ENCODE measurements around the gene CALM3.

Gene CALM3

DNA sequence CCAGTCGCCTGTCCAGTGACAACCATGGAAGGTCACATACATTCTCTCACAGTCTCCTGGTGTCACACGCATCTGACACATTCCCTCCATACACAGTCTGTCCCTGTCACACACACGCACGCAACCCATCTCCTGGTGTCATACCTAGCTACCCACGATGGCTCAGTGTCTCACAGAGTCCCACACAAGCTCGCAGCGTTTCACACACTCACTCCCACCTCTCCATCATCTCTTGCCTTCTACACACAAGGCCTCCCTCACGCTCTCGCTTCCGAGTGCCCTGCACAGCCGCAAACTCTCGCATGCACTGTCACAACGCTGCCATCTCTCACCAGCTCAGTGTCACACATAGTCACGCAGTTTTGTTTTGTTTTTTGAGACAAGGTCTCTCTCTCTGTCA, 36.1 kb downstream of the CALM3 start:
- Histone ChIP-seq H4K20me1 (ENCODE audit: insufficient read depth, low read length, poor library complexity, severe bottlenecking) (no peaks in the 10 kb centered on the region), H3K4me3 (ENCODE audit: low read length, poor library complexity, severe bottlenecking) (no peak overlapping the region), H3K79me2 (ENCODE audit: insufficient read depth, low read length) (no peaks in the 10 kb centered on the region), H3K9ac (ENCODE audit: low read depth, low read length, poor library complexity, severe bottlenecking) (no peak overlapping the region), H3K27me3 (ENCODE audit: insufficient read depth, low read length, poor library complexity, severe bottlenecking) (no peaks in the 10 kb centered on the region), H3K36me3 (ENCODE audit: insufficient read depth, low read length) (no peaks in the 10 kb centered on the region), H3F3A (ENCODE audit: low read depth) (no peaks in the 10 kb centered on the region), H3K4me1 (ENCODE audit: insufficient read depth, low read length, poor library complexity, severe bottlenecking) (peaks cover 4% of the 10 kb centered on the region), H3K9me2 (replicated peaks; ENCODE audit: low read depth, low read length) (no peaks in the 10 kb centered on the region), H2AFZ (ENCODE audit: low read length) (no peak overlapping the region), H3K9me3 (ENCODE audit: insufficient read depth, low read depth, low read length) (no peaks in the 10 kb centered on the region), H3K4me2 (ENCODE audit: low read depth, low read length, poor library complexity, severe bottlenecking) (no peak overlapping the region)
- no peak for TF ChIP-seq EZH2phosphoT487 (IDR thresholded peaks at IDR 0.05; ENCODE audit: borderline replicate concordance)
- TF ChIP-seq, protein P1, sequence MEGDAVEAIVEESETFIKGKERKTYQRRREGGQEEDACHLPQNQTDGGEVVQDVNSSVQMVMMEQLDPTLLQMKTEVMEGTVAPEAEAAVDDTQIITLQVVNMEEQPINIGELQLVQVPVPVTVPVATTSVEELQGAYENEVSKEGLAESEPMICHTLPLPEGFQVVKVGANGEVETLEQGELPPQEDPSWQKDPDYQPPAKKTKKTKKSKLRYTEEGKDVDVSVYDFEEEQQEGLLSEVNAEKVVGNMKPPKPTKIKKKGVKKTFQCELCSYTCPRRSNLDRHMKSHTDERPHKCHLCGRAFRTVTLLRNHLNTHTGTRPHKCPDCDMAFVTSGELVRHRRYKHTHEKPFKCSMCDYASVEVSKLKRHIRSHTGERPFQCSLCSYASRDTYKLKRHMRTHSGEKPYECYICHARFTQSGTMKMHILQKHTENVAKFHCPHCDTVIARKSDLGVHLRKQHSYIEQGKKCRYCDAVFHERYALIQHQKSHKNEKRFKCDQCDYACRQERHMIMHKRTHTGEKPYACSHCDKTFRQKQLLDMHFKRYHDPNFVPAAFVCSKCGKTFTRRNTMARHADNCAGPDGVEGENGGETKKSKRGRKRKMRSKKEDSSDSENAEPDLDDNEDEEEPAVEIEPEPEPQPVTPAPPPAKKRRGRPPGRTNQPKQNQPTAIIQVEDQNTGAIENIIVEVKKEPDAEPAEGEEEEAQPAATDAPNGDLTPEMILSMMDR (conservative IDR thresholded peaks at IDR 0.05; ENCODE audit: low read length), result no peak

DNA sequence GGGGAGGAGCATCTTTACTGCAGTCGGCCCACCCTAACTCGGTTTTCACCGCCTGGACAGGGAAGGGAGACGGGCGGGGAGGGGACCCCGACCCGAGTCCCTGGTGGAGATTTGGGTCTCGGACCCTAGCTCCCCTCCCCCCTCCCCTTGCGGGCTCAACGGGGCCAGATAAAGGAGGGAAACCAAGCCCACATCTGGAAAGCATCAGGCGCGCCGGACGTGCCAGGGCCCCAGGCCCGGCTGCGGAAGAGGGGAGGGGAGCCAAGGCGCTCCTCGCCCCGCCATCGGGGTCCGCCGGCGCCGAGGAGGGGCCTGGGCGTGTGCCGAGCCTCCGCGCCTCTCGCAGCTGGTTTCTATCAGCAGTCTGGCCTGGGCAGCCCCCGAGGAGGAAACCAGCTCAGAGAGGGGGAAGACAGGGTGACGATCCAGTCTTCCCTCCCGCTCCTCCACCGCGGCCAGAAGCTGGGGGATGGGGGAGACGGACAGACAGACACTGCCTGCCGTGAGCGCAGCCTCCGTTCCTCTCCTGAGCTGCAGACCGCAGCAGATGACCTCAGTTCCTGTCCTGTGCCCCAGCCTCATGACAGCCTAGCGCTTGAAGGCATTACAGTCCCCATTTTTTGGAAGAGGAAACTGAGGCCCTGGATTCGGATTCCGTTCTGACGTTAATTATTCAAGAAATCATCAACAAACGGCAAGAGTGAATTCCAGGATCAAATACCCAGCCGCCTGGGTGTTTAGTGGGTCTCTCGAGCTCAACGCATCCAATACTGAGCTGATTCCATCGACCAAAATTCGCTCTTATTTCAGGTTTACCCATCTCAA, 38.4 kb downstream of the CALM3 start:
- no peaks in the 10 kb centered on the region for H3K9me3 ChIP-seq (ENCODE audit: insufficient read depth, low read depth, low read length)
- no peaks in the 10 kb centered on the region for H3K27me3 ChIP-seq (ENCODE audit: insufficient read depth, low read length, poor library complexity, severe bottlenecking)
- H3K79me2 ChIP-seq (ENCODE audit: insufficient read depth, low read length), result no peaks in the 10 kb centered on the region
- H3K4me2 ChIP-seq (ENCODE audit: low read depth, low read length, poor library complexity, severe bottlenecking), result peak overlapping the region; percentile 74
- H3K9ac ChIP-seq (ENCODE audit: low read depth, low read length, poor library complexity, severe bottlenecking), result no peak overlapping the region
- no peaks in the 10 kb centered on the region for H3K36me3 ChIP-seq (ENCODE audit: insufficient read depth, low read length)
- no peaks in the 10 kb centered on the region for H3F3A ChIP-seq (ENCODE audit: low read depth)
- TF ChIP-seq EZH2phosphoT487 (IDR thresholded peaks at IDR 0.05; ENCODE audit: borderline replicate concordance), result no peak
- TF ChIP-seq, protein P1 (conservative IDR thresholded peaks at IDR 0.05; ENCODE audit: low read length), result no peak
- H3K4me1 ChIP-seq (ENCODE audit: insufficient read depth, low read length, poor library complexity, severe bottlenecking), result peaks cover 4% of the 10 kb centered on the region
- H3K4me3 ChIP-seq (ENCODE audit: low read length, poor library complexity, severe bottlenecking), result peak overlapping the region; percentile 67
- H3K9me2 ChIP-seq (replicated peaks; ENCODE audit: low read depth, low read length), result no peaks in the 10 kb centered on the region
- H2AFZ ChIP-seq (ENCODE audit: low read length), result no peak overlapping the region
- no peaks in the 10 kb centered on the region for H4K20me1 ChIP-seq (ENCODE audit: insufficient read depth, low read length, poor library complexity, severe bottlenecking)

DNA sequence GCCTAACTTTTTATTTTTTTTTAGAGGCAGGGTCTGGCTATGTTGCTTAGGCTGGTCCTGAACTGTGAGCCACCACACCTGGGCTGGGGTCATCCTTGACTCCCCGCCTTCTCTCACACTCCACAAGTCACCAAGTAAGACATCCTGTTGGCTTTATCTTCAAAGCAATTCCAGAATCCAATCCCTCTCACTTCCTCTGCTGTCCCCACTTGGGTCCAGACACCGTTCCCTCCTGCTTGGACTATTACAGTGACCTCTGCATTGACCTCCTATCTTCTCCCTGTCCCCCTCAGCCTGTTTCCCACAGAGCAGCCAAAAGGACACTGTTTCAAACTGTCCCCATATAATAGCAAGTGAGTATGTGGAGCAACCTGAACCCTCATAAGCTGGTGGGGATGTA, 39.5 kb downstream of the CALM3 start:
- Histone ChIP-seq H3K79me2 (ENCODE audit: insufficient read depth, low read length) (no peaks in the 10 kb centered on the region), H3K4me3 (ENCODE audit: low read length, poor library complexity, severe bottlenecking) (no peak overlapping the region), H3K27me3 (ENCODE audit: insufficient read depth, low read length, poor library complexity, severe bottlenecking) (no peaks in the 10 kb centered on the region), H2AFZ (ENCODE audit: low read length) (no peak overlapping the region), H3K36me3 (ENCODE audit: insufficient read depth, low read length) (no peaks in the 10 kb centered on the region), H3F3A (ENCODE audit: low read depth) (no peaks in the 10 kb centered on the region), H3K9ac (ENCODE audit: low read depth, low read length, poor library complexity, severe bottlenecking) (no peak overlapping the region), H3K9me2 (replicated peaks; ENCODE audit: low read depth, low read length) (no peaks in the 10 kb centered on the region), H3K4me2 (ENCODE audit: low read depth, low read length, poor library complexity, severe bottlenecking) (no peak overlapping the region), H3K4me1 (ENCODE audit: insufficient read depth, low read length, poor library complexity, severe bottlenecking) (peaks cover 4% of the 10 kb centered on the region), H4K20me1 (ENCODE audit: insufficient read depth, low read length, poor library complexity, severe bottlenecking) (no peaks in the 10 kb centered on the region), H3K9me3 (ENCODE audit: insufficient read depth, low read depth, low read length) (no peaks in the 10 kb centered on the region)
- TF ChIP-seq, protein P1 (conservative IDR thresholded peaks at IDR 0.05; ENCODE audit: low read length), result no peak
- no peak for TF ChIP-seq EZH2phosphoT487 (IDR thresholded peaks at IDR 0.05; ENCODE audit: borderline replicate concordance)

Measured in Loucy (cell line).